ENCODE results near the gene LANCL1. TPM values are rescaled to one million over a fixed set of nuclear protein-coding genes. Genes with fewer than 3 reads are reported as not detected.

The LANCL1 gene
- polyA plus RNA-seq, 1 donor from 2014 or later = 76.7 TPM

DNA sequence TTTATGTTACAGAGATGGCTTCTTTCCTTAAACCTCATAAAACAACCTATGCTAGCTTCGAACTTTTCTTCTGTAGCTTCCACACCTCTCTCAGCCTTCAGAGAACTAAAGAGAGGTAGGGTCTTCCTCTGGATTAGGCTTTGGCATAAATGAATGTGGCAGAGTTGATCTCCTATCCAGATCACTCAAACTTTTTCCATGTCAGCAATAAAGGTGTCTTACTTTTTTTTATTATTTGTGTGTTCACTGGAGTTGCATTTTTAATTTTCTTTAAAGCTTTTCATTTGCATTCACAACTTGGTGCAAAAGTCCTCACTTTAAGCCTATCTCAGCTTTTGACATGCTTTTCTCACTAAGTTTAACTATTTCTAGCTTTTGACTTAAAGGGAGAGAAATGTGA lies 66.0 kb downstream of the LANCL1 start:
- Histone ChIP-seq H3K4me2 (ENCODE audit: low read length) (no peak overlapping the region), H4K20me1 (ENCODE audit: insufficient read depth) (no peaks in the 10 kb centered on the region), H3K4me3 (ENCODE audit: low read length) (no peak overlapping the region), H3F3A (ENCODE audit: insufficient read depth, low read length, poor library complexity, severe bottlenecking) (no peaks in the 10 kb centered on the region), H3K36me3 (ENCODE audit: insufficient read depth, low read length) (no peaks in the 10 kb centered on the region), H2AFZ (ENCODE audit: low read depth, low read length) (no peak overlapping the region), H3K9ac (ENCODE audit: low read length) (no peak overlapping the region), H3K27ac (ENCODE audit: low read length) (no peak overlapping the region), H3K9me3 (ENCODE audit: low read length) (no peaks in the 10 kb centered on the region), H3K27me3 (ENCODE audit: insufficient read depth, low read depth, low read length) (no peaks in the 10 kb centered on the region), H3K9me2 (ENCODE audit: insufficient read depth, low read length) (no peaks in the 10 kb centered on the region), H3K79me2 (replicated peaks; ENCODE audit: insufficient read depth, low read length) (no peaks in the 10 kb centered on the region)
- TF ChIP-seq POLR2AphosphoS5 (IDR thresholded peaks at IDR 0.05) = no peak
- TF ChIP-seq TAF1 (IDR thresholded peaks at IDR 0.05; ENCODE audit: low read depth) = no peak

DNA sequence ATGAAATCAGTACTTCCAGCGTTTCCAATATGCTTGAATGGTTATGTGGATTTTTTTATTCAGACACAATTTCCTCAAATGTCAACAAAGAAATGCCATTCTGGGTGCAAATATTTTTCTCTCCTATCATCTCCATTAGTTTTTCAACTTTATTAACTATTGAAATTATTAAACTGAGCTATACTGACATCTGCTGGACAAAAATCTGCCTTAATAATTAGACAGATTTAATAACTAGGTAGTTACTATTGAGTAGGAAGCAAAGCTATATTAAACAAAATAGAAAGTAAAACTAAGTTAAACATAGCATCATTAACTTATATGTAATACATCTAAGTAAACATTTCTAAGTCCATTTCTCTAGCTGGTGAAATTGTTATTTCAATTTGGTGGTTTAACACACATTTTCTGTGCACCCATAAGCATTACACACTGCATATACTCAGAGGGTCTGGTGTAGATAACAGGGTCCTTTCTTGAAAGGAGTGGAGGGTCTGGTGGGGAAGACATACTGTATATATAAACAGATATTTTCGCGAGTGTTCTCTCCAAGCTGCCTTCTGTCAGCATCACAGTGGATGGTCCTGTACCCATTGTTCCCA lies 77.0 kb downstream of the LANCL1 start:
- H2AFZ ChIP-seq (ENCODE audit: low read depth, low read length) = no peak overlapping the region
- H3K27ac ChIP-seq (ENCODE audit: low read length) = no peak overlapping the region
- H3K9me3 ChIP-seq (ENCODE audit: low read length) = no peaks in the 10 kb centered on the region
- TF ChIP-seq, protein P1, sequence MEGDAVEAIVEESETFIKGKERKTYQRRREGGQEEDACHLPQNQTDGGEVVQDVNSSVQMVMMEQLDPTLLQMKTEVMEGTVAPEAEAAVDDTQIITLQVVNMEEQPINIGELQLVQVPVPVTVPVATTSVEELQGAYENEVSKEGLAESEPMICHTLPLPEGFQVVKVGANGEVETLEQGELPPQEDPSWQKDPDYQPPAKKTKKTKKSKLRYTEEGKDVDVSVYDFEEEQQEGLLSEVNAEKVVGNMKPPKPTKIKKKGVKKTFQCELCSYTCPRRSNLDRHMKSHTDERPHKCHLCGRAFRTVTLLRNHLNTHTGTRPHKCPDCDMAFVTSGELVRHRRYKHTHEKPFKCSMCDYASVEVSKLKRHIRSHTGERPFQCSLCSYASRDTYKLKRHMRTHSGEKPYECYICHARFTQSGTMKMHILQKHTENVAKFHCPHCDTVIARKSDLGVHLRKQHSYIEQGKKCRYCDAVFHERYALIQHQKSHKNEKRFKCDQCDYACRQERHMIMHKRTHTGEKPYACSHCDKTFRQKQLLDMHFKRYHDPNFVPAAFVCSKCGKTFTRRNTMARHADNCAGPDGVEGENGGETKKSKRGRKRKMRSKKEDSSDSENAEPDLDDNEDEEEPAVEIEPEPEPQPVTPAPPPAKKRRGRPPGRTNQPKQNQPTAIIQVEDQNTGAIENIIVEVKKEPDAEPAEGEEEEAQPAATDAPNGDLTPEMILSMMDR (IDR thresholded peaks at IDR 0.05; ENCODE audit: poor library complexity, severe bottlenecking) = peak; percentile 64
- TF ChIP-seq EP300 (conservative IDR thresholded peaks at IDR 0.05; ENCODE audit: poor library complexity, severe bottlenecking) = no peak
- no peak for TF ChIP-seq MXI1 (conservative IDR thresholded peaks at IDR 0.05; ENCODE audit: poor library complexity, severe bottlenecking)
- no peak for TF ChIP-seq TAF1 (IDR thresholded peaks at IDR 0.05; ENCODE audit: low read depth)
- TF ChIP-seq EZH2 (IDR thresholded peaks at IDR 0.05; ENCODE audit: borderline replicate concordance, insufficient read depth, low read length, poor library complexity, severe bottlenecking) = no peak
- peak; percentile 66 for TF ChIP-seq RAD21 (conservative IDR thresholded peaks at IDR 0.05)
- TF ChIP-seq, protein P2, sequence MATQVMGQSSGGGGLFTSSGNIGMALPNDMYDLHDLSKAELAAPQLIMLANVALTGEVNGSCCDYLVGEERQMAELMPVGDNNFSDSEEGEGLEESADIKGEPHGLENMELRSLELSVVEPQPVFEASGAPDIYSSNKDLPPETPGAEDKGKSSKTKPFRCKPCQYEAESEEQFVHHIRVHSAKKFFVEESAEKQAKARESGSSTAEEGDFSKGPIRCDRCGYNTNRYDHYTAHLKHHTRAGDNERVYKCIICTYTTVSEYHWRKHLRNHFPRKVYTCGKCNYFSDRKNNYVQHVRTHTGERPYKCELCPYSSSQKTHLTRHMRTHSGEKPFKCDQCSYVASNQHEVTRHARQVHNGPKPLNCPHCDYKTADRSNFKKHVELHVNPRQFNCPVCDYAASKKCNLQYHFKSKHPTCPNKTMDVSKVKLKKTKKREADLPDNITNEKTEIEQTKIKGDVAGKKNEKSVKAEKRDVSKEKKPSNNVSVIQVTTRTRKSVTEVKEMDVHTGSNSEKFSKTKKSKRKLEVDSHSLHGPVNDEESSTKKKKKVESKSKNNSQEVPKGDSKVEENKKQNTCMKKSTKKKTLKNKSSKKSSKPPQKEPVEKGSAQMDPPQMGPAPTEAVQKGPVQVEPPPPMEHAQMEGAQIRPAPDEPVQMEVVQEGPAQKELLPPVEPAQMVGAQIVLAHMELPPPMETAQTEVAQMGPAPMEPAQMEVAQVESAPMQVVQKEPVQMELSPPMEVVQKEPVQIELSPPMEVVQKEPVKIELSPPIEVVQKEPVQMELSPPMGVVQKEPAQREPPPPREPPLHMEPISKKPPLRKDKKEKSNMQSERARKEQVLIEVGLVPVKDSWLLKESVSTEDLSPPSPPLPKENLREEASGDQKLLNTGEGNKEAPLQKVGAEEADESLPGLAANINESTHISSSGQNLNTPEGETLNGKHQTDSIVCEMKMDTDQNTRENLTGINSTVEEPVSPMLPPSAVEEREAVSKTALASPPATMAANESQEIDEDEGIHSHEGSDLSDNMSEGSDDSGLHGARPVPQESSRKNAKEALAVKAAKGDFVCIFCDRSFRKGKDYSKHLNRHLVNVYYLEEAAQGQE (IDR thresholded peaks at IDR 0.05; ENCODE audit: borderline replicate concordance) = no peak
- TF ChIP-seq SMC3 (conservative IDR thresholded peaks at IDR 0.05; ENCODE audit: poor library complexity) = peak; percentile 73
- TF ChIP-seq POLR2AphosphoS5 (IDR thresholded peaks at IDR 0.05) = no peak
- no peaks in the 10 kb centered on the region for H3K36me3 ChIP-seq (ENCODE audit: insufficient read depth, low read length)
- no peak overlapping the region for H3K4me2 ChIP-seq (ENCODE audit: low read length)
- H3K79me2 ChIP-seq (replicated peaks; ENCODE audit: insufficient read depth, low read length) = no peaks in the 10 kb centered on the region
- H4K20me1 ChIP-seq (ENCODE audit: insufficient read depth) = no peaks in the 10 kb centered on the region
- no peaks in the 10 kb centered on the region for H3K9me2 ChIP-seq (ENCODE audit: insufficient read depth, low read length)
- no peak overlapping the region for H3K9ac ChIP-seq (ENCODE audit: low read length)
- H3F3A ChIP-seq (ENCODE audit: insufficient read depth, low read length, poor library complexity, severe bottlenecking) = no peaks in the 10 kb centered on the region
- H3K27me3 ChIP-seq (ENCODE audit: insufficient read depth, low read depth, low read length) = no peaks in the 10 kb centered on the region
- H3K4me3 ChIP-seq (ENCODE audit: low read length) = no peak overlapping the region
